H1 (cell line): ENCODE data around the gene HEXIM1. TPM values are rescaled to one million over a fixed set of nuclear protein-coding genes. Genes with fewer than 3 reads are reported as not detected.

ENCODE experiments used
- CTCF ChIA-PET: fragments of 300-600 bp; sonication (Branson Sonifier 250); formaldehyde crosslinking; loops from one replicate; lab custom pipeline; 2021; ENCODE audit not compliant: partially characterized antibody; lab: Charles Lee
- POLR2A ChIA-PET: fragments of 300-600 bp; sonication (Branson Sonifier 250); formaldehyde crosslinking; loops from one replicate; lab custom pipeline; 2021; ENCODE audit warnings: inconsistent platforms; ENCODE audit not compliant: partially characterized antibody; lab: Charles Lee
- DNase-seq, 2 experiments: peaks; one replicate each; pipeline versions ENCODE4 v3.0.0 to v3.0.0-alpha.2; 2010 to 2022; ENCODE audit warnings: low spot score in 2 of 2, low read depth in 1 of 2, mixed read lengths in 1 of 2
- FAIRE-seq: peaks from 2 replicates; lab custom pipeline; 2011; peaks lifted over from hg19 to GRCh38; lab: Jason Lieb, UNC
- H2AFZ ChIP-seq: 2 replicates; pipeline ENCODE4 v1.8.1; 2012; ENCODE audit warnings: low read length, inconsistent platforms
- H2AK5ac ChIP-seq: 2 replicates; pipeline ENCODE4 v1.6.1; 2013; ENCODE audit warnings: low read depth, low read length
- H2BK120ac ChIP-seq: replicated peaks from 2 replicates; pipeline ENCODE3; 2013; ENCODE audit warnings: low read depth, low read length, inconsistent platforms
- H2BK12ac ChIP-seq: 2 replicates; pipeline ENCODE4 v1.6.1; 2013; ENCODE audit warnings: low read depth, low read length
- H2BK15ac ChIP-seq: 2 replicates; pipeline ENCODE4 v1.6.1; 2013; ENCODE audit warnings: low read length
- H2BK20ac ChIP-seq: 2 replicates; pipeline ENCODE4 v1.6.1; 2013; ENCODE audit warnings: low read length
- H2BK5ac ChIP-seq: 2 replicates; pipeline ENCODE4 v1.6.1; 2013; ENCODE audit warnings: low read depth, low read length
- H3K14ac ChIP-seq: 2 replicates; pipeline ENCODE4 v1.6.1; 2013; ENCODE audit warnings: inconsistent platforms; ENCODE audit not compliant: insufficient read length
- H3K18ac ChIP-seq: 2 replicates; pipeline ENCODE4 v1.6.1; 2013; ENCODE audit warnings: low read length; ENCODE audit errors: extremely low read depth
- H3K23ac ChIP-seq: 2 replicates; pipeline ENCODE4 v1.6.1; 2013; ENCODE audit warnings: inconsistent platforms; ENCODE audit not compliant: insufficient read length
- H3K23me2 ChIP-seq: 2 replicates; pipeline ENCODE4 v1.6.1; 2013; ENCODE audit warnings: low read depth, low read length
- H3K27ac ChIP-seq: 2 replicates; pipeline ENCODE4 v1.6.1; 2011; ENCODE audit warnings: low read depth, low read length, inconsistent platforms
- H3K27me3 ChIP-seq, 4 experiments: replicated peaks in 1 of 4; 1 replicate in 1 of 4; 2 replicates in 3 of 4; pipeline versions ENCODE4 v1.6.1 to v1.8.1; 2011 to 2013; ENCODE audit warnings: low read length in 3 of 4, mild to moderate bottlenecking in 3 of 4, inconsistent platforms in 2 of 4, mixed read lengths in 2 of 4, moderate library complexity in 1 of 4; ENCODE audit not compliant: control insufficient read depth in 3 of 4, insufficient read depth in 3 of 4; ENCODE audit errors: extremely low read depth in 1 of 4
- H3K36me3 ChIP-seq, 4 experiments: 2 replicates each; pipeline versions ENCODE4 v1.6.1 to v1.8.1; 2011 to 2013; ENCODE audit warnings: mild to moderate bottlenecking in 4 of 4, low read length in 3 of 4, moderate library complexity in 2 of 4, control low read depth in 1 of 4, inconsistent platforms in 1 of 4; ENCODE audit not compliant: insufficient read depth in 4 of 4, control insufficient read depth in 2 of 4
- H3K4ac ChIP-seq: replicated peaks from 2 replicates; pipeline ENCODE3; 2013; ENCODE audit warnings: low read length, low read depth, mixed read lengths, inconsistent platforms; ENCODE audit not compliant: insufficient read length
- H3K4me1 ChIP-seq, 4 experiments: replicated peaks in 1 of 4; 1 replicate in 1 of 4; 2 replicates in 3 of 4; pipeline versions ENCODE4 v1.6.1 to v1.8.1; 2011 to 2013; ENCODE audit warnings: low read length in 3 of 4, inconsistent platforms in 2 of 4, mixed read lengths in 1 of 4; ENCODE audit not compliant: insufficient read depth in 4 of 4, control insufficient read depth in 3 of 4
- H3K4me2 ChIP-seq, 2 experiments: 2 replicates each; pipeline versions ENCODE4 v1.6.1 to v1.8.1; 2011 to 2013; ENCODE audit warnings: low read depth in 2 of 2, low read length in 2 of 2, control low read depth in 1 of 2, inconsistent platforms in 1 of 2, mild to moderate bottlenecking in 1 of 2; ENCODE audit not compliant: insufficient read depth in 1 of 2
- H3K4me3 ChIP-seq, 4 experiments: fragments of 200-600, 300-600 bp in 1 of 4; sonication (generic), shearing (Covaris generic), sonication (Bioruptor Twin) in 1 of 4; 2 replicates each; pipeline versions ENCODE4 v1.5.1 to v1.8.1; 2011 to 2016; ENCODE audit warnings: low read length in 4 of 4, low read depth in 3 of 4, control low read depth in 2 of 4, inconsistent platforms in 2 of 4, mild to moderate bottlenecking in 2 of 4, mixed read lengths in 1 of 4, moderate library complexity in 1 of 4; ENCODE audit not compliant: insufficient read depth in 2 of 4; ENCODE audit errors: extremely low read depth in 1 of 4
- H3K56ac ChIP-seq: replicated peaks from 2 replicates; pipeline ENCODE3; 2013; ENCODE audit warnings: low read depth, mild to moderate bottlenecking, mixed read lengths, low read length, inconsistent platforms; ENCODE audit not compliant: insufficient read length
- H3K79me1 ChIP-seq: 2 replicates; pipeline ENCODE4 v1.6.1; 2013; ENCODE audit warnings: low read depth, low read length, control low read depth
- H3K79me2 ChIP-seq, 2 experiments: 2 replicates each; pipeline versions ENCODE4 v1.6.1 to v1.8.1; 2012 to 2013; ENCODE audit warnings: low read length in 2 of 2, mild to moderate bottlenecking in 2 of 2, inconsistent platforms in 1 of 2; ENCODE audit not compliant: insufficient read depth in 2 of 2, control insufficient read depth in 1 of 2
- H3K9ac ChIP-seq, 4 experiments: replicated peaks in 1 of 4; 1 replicate in 1 of 4; 2 replicates in 3 of 4; pipeline versions ENCODE4 v1.6.1 to v1.8.1; 2011 to 2013; ENCODE audit warnings: low read depth in 3 of 4, low read length in 3 of 4, control low read depth in 2 of 4, mild to moderate bottlenecking in 2 of 4, moderate library complexity in 2 of 4, inconsistent platforms in 1 of 4; ENCODE audit errors: extremely low read depth in 1 of 4
- H3K9me3 ChIP-seq, 2 experiments: 2 replicates each; pipeline versions ENCODE4 v1.6.1 to v1.8.1; 2012 to 2013; ENCODE audit warnings: mild to moderate bottlenecking in 2 of 2, moderate library complexity in 2 of 2, control low read depth in 1 of 2, inconsistent platforms in 1 of 2, low read depth in 1 of 2, low read length in 1 of 2, mixed read lengths in 1 of 2; ENCODE audit not compliant: insufficient read depth in 2 of 2
- H4K20me1 ChIP-seq, 2 experiments: replicated peaks in 1 of 2; 2 replicates each; pipeline versions ENCODE3 to v1.8.1; 2011 to 2013; ENCODE audit warnings: inconsistent platforms in 2 of 2, low read length in 2 of 2, mild to moderate bottlenecking in 1 of 2; ENCODE audit not compliant: insufficient read depth in 2 of 2, control insufficient read depth in 1 of 2
- H4K5ac ChIP-seq: 2 replicates; pipeline ENCODE4 v1.6.1; 2013; ENCODE audit warnings: low read length, low read depth, mixed read lengths, inconsistent platforms; ENCODE audit not compliant: insufficient read length
- H4K8ac ChIP-seq: 2 replicates; pipeline ENCODE4 v1.8.0; 2013; ENCODE audit warnings: mild to moderate bottlenecking, moderate library complexity, low read length, inconsistent platforms; ENCODE audit not compliant: insufficient read depth; ENCODE audit errors: extremely low read depth
- H4K91ac ChIP-seq: replicated peaks from 2 replicates; pipeline ENCODE3; 2013; ENCODE audit warnings: low read length, mixed read lengths, inconsistent platforms; ENCODE audit not compliant: insufficient read length
- ASH2L ChIP-seq: fragments of 200-600, 300-600 bp; sonication (generic); IDR thresholded peaks from one replicate; pipeline ENCODE4 v1.7.1; 2017; ENCODE audit warnings: low read length
- BRCA1 ChIP-seq: IDR thresholded peaks from 2 replicates; pipeline ENCODE4 v1.6.1; 2012; ENCODE audit warnings: low read depth, low read length, improper control_type of control experiment
- CBX8 ChIP-seq: fragments of 300-800, 300-1000 bp; sonication (generic); IDR thresholded peaks from 2 replicates; pipeline ENCODE4 v1.7.1; 2016; ENCODE audit warnings: low read depth, low read length, borderline replicate concordance
- CHD1 ChIP-seq: IDR thresholded peaks from 2 replicates; pipeline ENCODE4 v1.6.1; 2012; ENCODE audit warnings: low read depth, low read length, improper control_type of control experiment
- CHD2 ChIP-seq: IDR thresholded peaks from 2 replicates; pipeline ENCODE4 v1.6.1; 2012; ENCODE audit warnings: low read length, improper control_type of control experiment
- EGR1 ChIP-seq: IDR thresholded peaks from 2 replicates; pipeline ENCODE4 v1.6.1; 2011; ENCODE audit warnings: low read depth, low read length, borderline replicate concordance
- FOSL1 ChIP-seq: IDR thresholded peaks from 2 replicates; pipeline ENCODE4 v1.6.1; 2011; ENCODE audit warnings: mild to moderate bottlenecking, low read depth, low read length, moderate library complexity; ENCODE audit not compliant: insufficient read depth
- GTF2F1 ChIP-seq: IDR thresholded peaks from 2 replicates; pipeline ENCODE4 v1.6.1; 2012; ENCODE audit warnings: low read depth, low read length, improper control_type of control experiment, borderline replicate concordance
- JUN ChIP-seq: IDR thresholded peaks from 2 replicates; pipeline ENCODE4 v1.6.1; 2011; ENCODE audit warnings: low read depth, mild to moderate bottlenecking, improper control_type of control experiment, low read length
- POLR2A ChIP-seq, 2 experiments: IDR thresholded peaks; 1 replicate in 1 of 2; 2 replicates in 1 of 2; pipeline ENCODE4 v1.6.1; 2011; ENCODE audit warnings: low read depth in 2 of 2, low read length in 2 of 2, mild to moderate bottlenecking in 2 of 2; ENCODE audit errors: control extremely low read depth in 1 of 2
- SIN3A ChIP-seq, 2 experiments: IDR thresholded peaks in 1 of 2; conservative IDR thresholded peaks in 1 of 2; 2 replicates each; pipeline ENCODE4 v1.6.1; 2011 to 2012; ENCODE audit warnings: low read length in 2 of 2, improper control_type of control experiment in 1 of 2, low read depth in 1 of 2, mild to moderate bottlenecking in 1 of 2
- SIX5 ChIP-seq: IDR thresholded peaks from 2 replicates; pipeline ENCODE4 v1.6.1; 2011; ENCODE audit warnings: mild to moderate bottlenecking, low read depth, low read length
- TEAD4 ChIP-seq: IDR thresholded peaks from 2 replicates; pipeline ENCODE4 v1.6.1; 2012; ENCODE audit warnings: low read depth, low read length, inconsistent platforms, mixed read lengths
- YY1 ChIP-seq: IDR thresholded peaks from 2 replicates; pipeline ENCODE4 v1.6.1; 2011; ENCODE audit warnings: low read depth, mild to moderate bottlenecking, low read length
- WGBS, 2 experiments: shearing (Covaris generic) in 1 of 2; methylation state at CpG; one replicate each; pipeline versions ENCODE4 v1.1.6 to v1.1.7; 2013 to 2015; ENCODE audit warnings: low lambda C conversion rate in 2 of 2, mixed read lengths in 2 of 2, inconsistent platforms in 1 of 2, low coverage in 1 of 2, missing lambda C conversion rate in 1 of 2; ENCODE audit not compliant: insufficient replicate concordance in 2 of 2, insufficient coverage in 1 of 2, insufficient read length in 1 of 2; ENCODE audit errors: extremely low coverage in 1 of 2, missing lambda C conversion rate in 1 of 2; 5-methylcytosine and 5-hydroxymethylcytosine counted together
- polyA plus RNA-seq, 7 experiments: library from polyadenylated mRNA; depleted of rRNA in 3 of 7; stranded (reverse) in 5 of 7; unstranded in 2 of 7; fragments of >200 nt in 5 of 7; fragments of 200-250 nt in 2 of 7; gene quantifications; 1 replicate in 5 of 7; 2 replicates in 1 of 7; 4 replicates in 1 of 7; pipeline versions ENCODE4 v1.2.1 to v1.2.3, GENCODE V29; 2011 to 2013; ENCODE audit warnings: missing spikeins in 2 of 7, mixed read lengths in 2 of 7
- total RNA-seq: library from RNA; stranded (reverse); fragmentation: NEBNext Ultra II Directional; extraction: Animal tissue kit (Norgen Biotek cat#: 25700); gene quantifications from 2 replicates; pipeline ENCODE4 v1.2.1, GENCODE V29; 2021
- TF ChIP-seq, protein P1 (sequence below): IDR thresholded peaks from 2 replicates; pipeline ENCODE4 v1.6.1; 2011; ENCODE audit warnings: low read length, improper control_type of control experiment

Gene HEXIM1
- total and polyA plus RNA-seq, 2 of the 8 experiments (the other 6 are each of a cell fraction or from before 2014, with no cell fraction given): 9.1 to 38.3 TPM

DNA sequence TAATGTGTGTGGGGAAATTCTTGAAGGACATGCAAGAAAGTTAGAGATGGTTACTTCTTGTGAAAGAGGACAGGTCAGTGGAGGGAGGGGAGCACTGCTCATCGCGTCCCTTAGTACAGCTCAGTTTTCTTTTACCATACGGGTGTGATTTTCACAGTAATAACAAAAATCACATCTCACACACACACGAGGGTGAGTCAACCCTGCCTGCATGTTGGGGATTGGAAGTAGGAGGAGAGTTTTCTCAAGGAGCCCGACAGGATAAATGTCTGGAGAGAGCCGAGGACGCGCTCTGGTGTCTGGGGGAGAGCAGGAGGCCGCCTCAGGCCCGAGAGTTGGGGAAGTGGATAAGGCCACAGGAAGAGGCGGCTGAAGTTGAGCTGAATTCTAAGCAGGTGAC lies 32.4 kb upstream of the HEXIM1 start:
- no peak overlapping the region; the same call in 1 of the 2 replicates for H4K8ac ChIP-seq
- no peaks in the 10 kb centered on the region for H3K36me3 ChIP-seq
- no peak overlapping the region for H3K27ac ChIP-seq
- H3K23ac ChIP-seq: no peak overlapping the region
- H2AK5ac ChIP-seq: no peak overlapping the region
- no peaks in the 10 kb centered on the region for H3K27me3 ChIP-seq
- H4K91ac ChIP-seq: no peak overlapping the region
- H3K14ac ChIP-seq: no peak overlapping the region
- 91% methylated on average over 11 of the region's 11 CpGs; no CpG with 5 or more reads in 1 of the 2 experiments for WGBS, 2 experiments
- H3K18ac ChIP-seq: no peak overlapping the region
- H3K4me3 ChIP-seq: no peak overlapping the region
- ChIA-PET CTCF (interaction anchor here (1.2 to 3.4 kb wide), 9 partner anchors 10 to 195 kb away, joined by 3 to 20 read pairs (median 6); partner anchors contain the start of genes ACBD4 and PLCD3), POLR2A (interaction anchor here (1.1 to 2.1 kb wide), 7 partner anchors 8 to 34 kb away, joined by 3 to 10 read pairs (median 3); partner anchors contain the start of gene HEXIM1)
- no peak overlapping the region for H3K4me2 ChIP-seq
- H3K79me2 ChIP-seq: no peaks in the 10 kb centered on the region
- no peak for FAIRE-seq
- no peak overlapping the region for H2BK5ac ChIP-seq
- no peak overlapping the region for H4K5ac ChIP-seq
- H4K20me1 ChIP-seq: peaks cover 0 to 2% of the 10 kb centered on the region in 2 experiments
- H3K23me2 ChIP-seq: no peaks in the 10 kb centered on the region
- H3K9me3 ChIP-seq: no peaks in the 10 kb centered on the region
- no peak overlapping the region for H3K9ac ChIP-seq
- H2BK15ac ChIP-seq: no peak overlapping the region
- peaks cover 0 to 9% (median 4%) of the 10 kb centered on the region in 4 experiments; a peak in 3 of 7 replicates for H3K4me1 ChIP-seq
- no peak overlapping the region for H2BK20ac ChIP-seq
- no peak for DNase-seq
- no peak overlapping the region for H2BK120ac ChIP-seq
- no peak overlapping the region for H2BK12ac ChIP-seq
- H3K4ac ChIP-seq: no peak overlapping the region
- H3K79me1 ChIP-seq: no peaks in the 10 kb centered on the region
- H3K56ac ChIP-seq: no peak overlapping the region
- no peak overlapping the region for H2AFZ ChIP-seq
- no peak for TF ChIP-seq JUN
- no peak for TF ChIP-seq CHD2
- TF ChIP-seq ASH2L: no peak
- no peak for TF ChIP-seq BRCA1
- TF ChIP-seq GTF2F1: no peak
- no peak for TF ChIP-seq POLR2A (IDR thresholded peaks at IDR 0.05; ENCODE audit: control extremely low read depth in 1 of 2, low read depth in 2 of 2, low read length in 2 of 2)
- no peak for TF ChIP-seq CBX8
- no peak for TF ChIP-seq SIN3A (conservative IDR thresholded peaks at IDR 0.05 in 1 of 2, IDR thresholded peaks at IDR 0.05 in 1 of 2; ENCODE audit: low read depth in 1 of 2, low read length in 2 of 2)
- no peak for TF ChIP-seq EGR1
- no peak for TF ChIP-seq TEAD4
- no peak for TF ChIP-seq YY1
- TF ChIP-seq SIX5: no peak
- TF ChIP-seq FOSL1: no peak
- TF ChIP-seq, protein P1, sequence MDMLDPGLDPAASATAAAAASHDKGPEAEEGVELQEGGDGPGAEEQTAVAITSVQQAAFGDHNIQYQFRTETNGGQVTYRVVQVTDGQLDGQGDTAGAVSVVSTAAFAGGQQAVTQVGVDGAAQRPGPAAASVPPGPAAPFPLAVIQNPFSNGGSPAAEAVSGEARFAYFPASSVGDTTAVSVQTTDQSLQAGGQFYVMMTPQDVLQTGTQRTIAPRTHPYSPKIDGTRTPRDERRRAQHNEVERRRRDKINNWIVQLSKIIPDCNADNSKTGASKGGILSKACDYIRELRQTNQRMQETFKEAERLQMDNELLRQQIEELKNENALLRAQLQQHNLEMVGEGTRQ: no peak
- TF ChIP-seq CHD1: no peak
